Measurements from ENCODE around the gene SLC9A9. TPM values are rescaled to one million over a fixed set of nuclear protein-coding genes. Genes with fewer than 3 reads are reported as not detected.
A peak's percentile ranks its signal among the peaks of the same experiment; 100 is the strongest.

The SLC9A9 gene
- total RNA-seq, 3 donors from 2014 or later (not counting 1 experiment from before 2014, with no cell fraction given) = 24.0 to 29.1 (median 27.2) TPM

GRCh38 chr3:143769616-143770015 is 78.7 kb downstream of the SLC9A9 start:
- Histone ChIP-seq H3K36me3 (ENCODE audit: control insufficient read depth, insufficient read depth, low read length) (no peaks in the 10 kb centered on the region), H3K9me3 (ENCODE audit: control insufficient read depth, insufficient read depth, low read length) (no peaks in the 10 kb centered on the region), H3K27ac (ENCODE audit: low read length) (no peak overlapping the region), H3K4me3 (ENCODE audit: low read length) (no peak overlapping the region), H3K4me1 (ENCODE audit: control insufficient read depth, insufficient read depth, low read length) (no peaks in the 10 kb centered on the region), H3K27me3 (ENCODE audit: control insufficient read depth, insufficient read depth, low read length) (no peaks in the 10 kb centered on the region)
- intact Hi-C loops (cut with micrococcal nuclease) = no loop called here
- ATAC-seq = no peak
- Mint-ChIP-seq H3K4me1 (peaks cover 0 to 5% of the 10 kb centered on the region in 2 donors), H3K4me3 (no peak overlapping the region), H3K36me3 (no peaks in the 10 kb centered on the region), H3K27ac (no peak overlapping the region), H3K9me3 (no peaks in the 10 kb centered on the region), H3K27me3 (ENCODE audit: low read depth in 2 of 2) (no peaks in the 10 kb centered on the region)
- no CpG with 5 or more reads among the region's 1 CpG for WGBS (ENCODE audit: insufficient coverage)
- DNase-seq = no peak
- TF ChIP-seq, protein P1, sequence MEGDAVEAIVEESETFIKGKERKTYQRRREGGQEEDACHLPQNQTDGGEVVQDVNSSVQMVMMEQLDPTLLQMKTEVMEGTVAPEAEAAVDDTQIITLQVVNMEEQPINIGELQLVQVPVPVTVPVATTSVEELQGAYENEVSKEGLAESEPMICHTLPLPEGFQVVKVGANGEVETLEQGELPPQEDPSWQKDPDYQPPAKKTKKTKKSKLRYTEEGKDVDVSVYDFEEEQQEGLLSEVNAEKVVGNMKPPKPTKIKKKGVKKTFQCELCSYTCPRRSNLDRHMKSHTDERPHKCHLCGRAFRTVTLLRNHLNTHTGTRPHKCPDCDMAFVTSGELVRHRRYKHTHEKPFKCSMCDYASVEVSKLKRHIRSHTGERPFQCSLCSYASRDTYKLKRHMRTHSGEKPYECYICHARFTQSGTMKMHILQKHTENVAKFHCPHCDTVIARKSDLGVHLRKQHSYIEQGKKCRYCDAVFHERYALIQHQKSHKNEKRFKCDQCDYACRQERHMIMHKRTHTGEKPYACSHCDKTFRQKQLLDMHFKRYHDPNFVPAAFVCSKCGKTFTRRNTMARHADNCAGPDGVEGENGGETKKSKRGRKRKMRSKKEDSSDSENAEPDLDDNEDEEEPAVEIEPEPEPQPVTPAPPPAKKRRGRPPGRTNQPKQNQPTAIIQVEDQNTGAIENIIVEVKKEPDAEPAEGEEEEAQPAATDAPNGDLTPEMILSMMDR (IDR thresholded peaks at IDR 0.05) = no peak

DNA sequence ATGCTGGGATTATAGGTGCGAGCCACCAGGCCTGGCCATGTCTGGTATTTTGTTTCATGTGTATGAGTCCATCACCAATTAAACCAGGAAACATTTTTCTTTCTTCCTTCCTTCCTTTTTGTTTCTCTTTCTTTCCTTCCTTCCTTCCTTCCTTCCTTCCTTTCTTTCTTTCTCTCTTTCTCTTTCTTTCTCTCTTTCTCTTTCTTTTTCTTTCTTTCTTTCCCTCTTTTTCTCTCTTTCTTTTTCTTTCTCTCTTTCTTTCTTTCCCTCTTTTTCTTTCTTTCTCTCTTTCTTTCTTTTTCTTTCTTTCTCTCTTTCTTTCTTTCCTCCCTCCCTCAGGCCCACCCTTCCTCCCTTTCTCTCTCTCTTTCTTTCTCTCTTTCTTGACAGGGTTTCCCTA is 83.4 kb downstream of the SLC9A9 start:
- H3K27ac ChIP-seq (ENCODE audit: low read length) = no peak overlapping the region
- H3K36me3 ChIP-seq (ENCODE audit: control insufficient read depth, insufficient read depth, low read length) = no peaks in the 10 kb centered on the region
- H3K27ac Mint-ChIP-seq = no peak overlapping the region
- ATAC-seq (no peak), DNase-seq (no peak)
- H3K9me3 ChIP-seq (ENCODE audit: control insufficient read depth, insufficient read depth, low read length) = no peaks in the 10 kb centered on the region
- WGBS (ENCODE audit: insufficient coverage) = 91% methylated on average over 1 of the region's 1 CpG
- no peaks in the 10 kb centered on the region for H3K27me3 ChIP-seq (ENCODE audit: control insufficient read depth, insufficient read depth, low read length)
- no peaks in the 10 kb centered on the region for H3K9me3 Mint-ChIP-seq
- no peaks in the 10 kb centered on the region for H3K27me3 Mint-ChIP-seq (ENCODE audit: low read depth in 2 of 2)
- TF ChIP-seq, protein P1 (IDR thresholded peaks at IDR 0.05) = no peak
- H3K4me1 ChIP-seq (ENCODE audit: control insufficient read depth, insufficient read depth, low read length) = no peaks in the 10 kb centered on the region
- no peak overlapping the region for H3K4me3 Mint-ChIP-seq
- intact Hi-C loops (cut with micrococcal nuclease) = no loop called here
- H3K4me1 Mint-ChIP-seq = peaks cover 0 to 11% of the 10 kb centered on the region in 2 donors
- no peaks in the 10 kb centered on the region for H3K36me3 Mint-ChIP-seq
- no peak overlapping the region for H3K4me3 ChIP-seq (ENCODE audit: low read length)

DNA sequence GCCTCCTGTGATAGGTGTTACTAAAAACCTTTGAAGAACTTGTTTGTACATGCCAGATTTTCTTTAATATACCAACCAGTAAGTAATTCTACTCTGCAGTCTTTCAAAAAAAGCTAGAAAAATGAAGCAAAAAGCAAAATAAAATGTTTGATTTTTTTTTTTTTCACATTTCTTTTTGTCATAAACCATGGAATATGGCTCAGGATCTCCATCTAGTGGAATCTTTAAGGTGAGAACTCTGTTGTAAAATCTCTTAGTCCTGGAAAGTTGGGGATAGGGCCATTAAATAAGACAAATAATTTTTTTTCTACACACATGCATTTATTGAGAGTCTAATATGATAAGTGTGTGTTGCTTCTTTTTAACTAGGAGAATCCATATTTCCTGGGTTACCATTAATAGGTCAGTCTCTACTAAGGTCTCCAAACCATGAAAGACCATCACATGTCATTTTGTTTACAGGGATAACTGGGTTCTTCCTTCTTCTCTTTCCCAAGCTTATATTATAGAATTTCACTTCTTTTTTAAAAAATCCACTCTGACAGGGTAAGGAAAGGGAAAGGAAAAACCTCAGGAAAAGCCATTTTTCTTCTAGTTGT is 84.6 kb downstream of the SLC9A9 start:
- H3K36me3 ChIP-seq (ENCODE audit: control insufficient read depth, insufficient read depth, low read length) = no peaks in the 10 kb centered on the region
- no peaks in the 10 kb centered on the region for H3K9me3 ChIP-seq (ENCODE audit: control insufficient read depth, insufficient read depth, low read length)
- no peaks in the 10 kb centered on the region for H3K27me3 Mint-ChIP-seq (ENCODE audit: low read depth in 2 of 2)
- H3K36me3 Mint-ChIP-seq = no peaks in the 10 kb centered on the region
- H3K4me3 Mint-ChIP-seq = no peak overlapping the region
- H3K9me3 Mint-ChIP-seq = no peaks in the 10 kb centered on the region
- no peak overlapping the region for H3K27ac Mint-ChIP-seq
- peaks cover 0 to 15% of the 10 kb centered on the region in 2 donors for H3K4me1 Mint-ChIP-seq
- ATAC-seq (no peak), DNase-seq (peak in 1 of 2 donors; percentile 45)
- no peak overlapping the region for H3K4me3 ChIP-seq (ENCODE audit: low read length)
- no peaks in the 10 kb centered on the region for H3K27me3 ChIP-seq (ENCODE audit: control insufficient read depth, insufficient read depth, low read length)
- H3K27ac ChIP-seq (ENCODE audit: low read length) = no peak overlapping the region
- no peaks in the 10 kb centered on the region for H3K4me1 ChIP-seq (ENCODE audit: control insufficient read depth, insufficient read depth, low read length)
- intact Hi-C loops (cut with micrococcal nuclease) = no loop called here
- TF ChIP-seq, protein P1 (IDR thresholded peaks at IDR 0.05) = no peak

DNA sequence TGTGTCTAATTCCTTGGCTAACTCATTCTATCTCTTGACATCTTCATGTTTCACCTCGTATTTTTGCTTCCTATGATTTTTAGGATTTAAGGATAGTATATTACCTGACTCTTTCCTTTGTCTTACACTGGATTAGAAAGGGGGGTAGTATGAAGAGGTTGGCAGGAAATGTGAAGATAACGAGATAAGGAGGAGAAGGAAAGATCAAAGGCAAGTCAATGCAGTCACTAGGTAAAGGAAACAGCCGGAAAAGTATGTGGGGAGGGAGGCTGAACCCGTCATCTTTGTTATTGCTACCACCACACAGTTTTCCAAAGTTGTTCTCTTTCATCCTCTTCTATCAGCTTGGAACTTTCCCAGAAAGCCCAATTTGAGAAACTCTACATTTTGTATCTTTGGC is 90.6 kb downstream of the SLC9A9 start:
- Histone ChIP-seq H3K4me1 (ENCODE audit: control insufficient read depth, insufficient read depth, low read length) (no peaks in the 10 kb centered on the region), H3K27me3 (ENCODE audit: control insufficient read depth, insufficient read depth, low read length) (no peaks in the 10 kb centered on the region), H3K36me3 (ENCODE audit: control insufficient read depth, insufficient read depth, low read length) (no peaks in the 10 kb centered on the region), H3K27ac (ENCODE audit: low read length) (no peak overlapping the region), H3K9me3 (ENCODE audit: control insufficient read depth, insufficient read depth, low read length) (no peaks in the 10 kb centered on the region), H3K4me3 (ENCODE audit: low read length) (no peak overlapping the region)
- 91% methylated on average over 1 of the region's 4 CpGs for WGBS (ENCODE audit: insufficient coverage)
- Mint-ChIP-seq H3K4me3 (no peak overlapping the region), H3K36me3 (no peaks in the 10 kb centered on the region), H3K9me3 (no peaks in the 10 kb centered on the region), H3K27ac (no peak overlapping the region), H3K4me1 (peaks cover 11 to 16% of the 10 kb centered on the region in 2 donors), H3K27me3 (ENCODE audit: low read depth in 2 of 2) (no peaks in the 10 kb centered on the region)
- intact Hi-C loops (cut with micrococcal nuclease) = no loop called here
- ATAC-seq (no peak), DNase-seq (no peak)
- TF ChIP-seq, protein P1 (IDR thresholded peaks at IDR 0.05) = no peak

All from natural killer cell (primary cell).